Neural cell (in vitro differentiated cells): ENCODE results near the gene ARHGEF16. TPM values are rescaled to one million over a fixed set of nuclear protein-coding genes. Genes with fewer than 3 reads are reported as not detected.

Experiments used
- H2AFZ ChIP-seq: fragments of 200-600, 300-800 bp; sonication (generic), shearing (Covaris generic); 2 replicates; pipeline ENCODE4 v1.6.0; 2014; ENCODE audit warnings: low read depth, mild to moderate bottlenecking, antibody characterized with exemption, low read length, moderate library complexity
- H3F3A ChIP-seq: fragments of 200-600 bp; shearing (Covaris generic); 2 replicates; pipeline ENCODE4 v1.6.1; 2016; ENCODE audit warnings: mild to moderate bottlenecking, moderate library complexity, mixed read lengths, antibody characterized with exemption, low read length; ENCODE audit not compliant: insufficient read depth, poor library complexity, severe bottlenecking
- H3K27ac ChIP-seq: fragments of 200-600, 300-800 bp; sonication (generic), shearing (Covaris generic); 2 replicates; pipeline ENCODE4 v1.5.1; 2014; ENCODE audit warnings: mild to moderate bottlenecking, low read length, moderate library complexity
- H3K27me3 ChIP-seq: fragments of 300-800, 200-600 bp; sonication (generic), shearing (Covaris generic); 2 replicates; pipeline ENCODE4 v1.6.0; 2014; ENCODE audit warnings: mild to moderate bottlenecking, low read depth, low read length, moderate library complexity; ENCODE audit not compliant: insufficient read depth
- H3K36me3 ChIP-seq: fragments of 300-800, 200-600 bp; sonication (generic), shearing (Covaris generic); 2 replicates; pipeline ENCODE4 v1.5.1; 2014; ENCODE audit warnings: mild to moderate bottlenecking, antibody characterized with exemption, low read length, moderate library complexity; ENCODE audit not compliant: insufficient read depth
- H3K4me2 ChIP-seq: fragments of 300-800, 200-600 bp; sonication (generic), shearing (Covaris generic); 2 replicates; pipeline ENCODE4 v1.6.0; 2014; ENCODE audit warnings: mild to moderate bottlenecking, low read length
- H3K4me3 ChIP-seq: fragments of 300-800, 200-600 bp; sonication (generic), shearing (Covaris generic); 2 replicates; pipeline ENCODE4 v1.5.1; 2014; ENCODE audit warnings: mild to moderate bottlenecking, low read length, moderate library complexity
- H3K79me2 ChIP-seq: fragments of 200-600 bp; shearing (Covaris generic); replicated peaks from 2 replicates; pipeline ENCODE4 v1.6.0; 2014; ENCODE audit warnings: mild to moderate bottlenecking, low read length, moderate library complexity; ENCODE audit not compliant: insufficient read depth
- H3K9ac ChIP-seq: fragments of 300-800, 200-600 bp; sonication (generic), shearing (Covaris generic); 2 replicates; pipeline ENCODE4 v1.6.1; 2016; ENCODE audit warnings: mild to moderate bottlenecking, low read length, mixed read lengths
- H3K9me2 ChIP-seq: fragments of 200-600 bp; shearing (Covaris generic); 2 replicates; pipeline ENCODE4 v1.6.1; 2016; ENCODE audit warnings: mild to moderate bottlenecking, low read length, mixed read lengths; ENCODE audit not compliant: insufficient read depth
- H3K9me3 ChIP-seq: fragments of 200-600, 300-800 bp; sonication (generic), shearing (Covaris generic); 2 replicates; pipeline ENCODE4 v1.6.1; 2016; ENCODE audit warnings: mild to moderate bottlenecking, mixed run types, low read length, moderate library complexity, mixed read lengths
- H4K20me1 ChIP-seq: fragments of 200-600 bp; shearing (Covaris generic); 2 replicates; pipeline ENCODE4 v1.6.1; 2016; ENCODE audit warnings: mild to moderate bottlenecking, mixed run types; ENCODE audit not compliant: insufficient read depth
- CTCF ChIP-seq: fragments of 450-650 bp; IDR thresholded peaks from 2 replicates; pipeline ENCODE4 v1.5.1; 2014; ENCODE audit warnings: antibody characterized with exemption, mild to moderate bottlenecking, moderate library complexity; ENCODE audit not compliant: poor library complexity, severe bottlenecking
- EP300 ChIP-seq: fragments of 450-650 bp; conservative IDR thresholded peaks from 2 replicates; pipeline ENCODE4 v1.6.1; 2014; ENCODE audit warnings: antibody characterized with exemption, mild to moderate bottlenecking, moderate library complexity; ENCODE audit not compliant: poor library complexity, severe bottlenecking
- EZH2 ChIP-seq: fragments of 200-600, 300-800 bp; shearing (Covaris generic), sonication (generic); IDR thresholded peaks from 2 replicates; pipeline ENCODE4 v1.6.1; 2014; ENCODE audit warnings: antibody characterized with exemption, low read length, borderline replicate concordance, mild to moderate bottlenecking; ENCODE audit not compliant: insufficient read depth, poor library complexity, severe bottlenecking
- MXI1 ChIP-seq: fragments of 450-650 bp; conservative IDR thresholded peaks from 2 replicates; pipeline ENCODE4 v1.6.1; 2014; ENCODE audit warnings: antibody characterized with exemption, mild to moderate bottlenecking; ENCODE audit not compliant: poor library complexity, severe bottlenecking
- POLR2AphosphoS5 ChIP-seq: IDR thresholded peaks from 2 replicates; pipeline ENCODE4 v1.6.1; 2012
- RAD21 ChIP-seq: fragments of 450-650 bp; conservative IDR thresholded peaks from 2 replicates; pipeline ENCODE4 v1.6.1; 2014; ENCODE audit warnings: antibody characterized with exemption, mild to moderate bottlenecking, moderate library complexity
- REST ChIP-seq: IDR thresholded peaks from 2 replicates; pipeline ENCODE4 v1.6.1; 2012; ENCODE audit warnings: borderline replicate concordance
- SMC3 ChIP-seq: fragments of 450-650 bp; conservative IDR thresholded peaks from 2 replicates; pipeline ENCODE4 v1.6.1; 2014; ENCODE audit warnings: antibody characterized with exemption, mild to moderate bottlenecking, moderate library complexity; ENCODE audit not compliant: poor library complexity
- TAF1 ChIP-seq: IDR thresholded peaks from 2 replicates; pipeline ENCODE4 v1.6.1; 2012; ENCODE audit warnings: low read depth
- polyA plus RNA-seq: library from polyadenylated mRNA; depleted of rRNA; stranded (reverse); fragments of >200 nt; gene quantifications from 2 replicates; pipeline ENCODE4 v1.2.3, GENCODE V29; 2014

Gene ARHGEF16
- polyA plus RNA-seq, 1 donor from 2014 or later = 0.64 TPM

GRCh38 chr1:3509721-3510120 is 55.3 kb downstream of the ARHGEF16 start:
- H3K79me2 ChIP-seq = no peaks in the 10 kb centered on the region
- H3K9me2 ChIP-seq = no peaks in the 10 kb centered on the region
- H3K9me3 ChIP-seq = no peaks in the 10 kb centered on the region
- no peaks in the 10 kb centered on the region for H3F3A ChIP-seq
- H3K4me3 ChIP-seq = no peak overlapping the region
- H3K27ac ChIP-seq = no peak overlapping the region
- H3K27me3 ChIP-seq = no peaks in the 10 kb centered on the region
- no peaks in the 10 kb centered on the region for H3K36me3 ChIP-seq
- no peak overlapping the region for H3K4me2 ChIP-seq
- TF ChIP-seq CTCF = no peak
- TF ChIP-seq MXI1 = no peak
- no peak for TF ChIP-seq RAD21
- TF ChIP-seq EP300 = no peak
- TF ChIP-seq POLR2AphosphoS5 = no peak
- no peak for TF ChIP-seq EZH2
- TF ChIP-seq SMC3 = no peak
- TF ChIP-seq TAF1 = no peak
- no peak for TF ChIP-seq REST
- no peak overlapping the region for H2AFZ ChIP-seq
- no peaks in the 10 kb centered on the region for H4K20me1 ChIP-seq
- H3K9ac ChIP-seq = no peak overlapping the region

GRCh38 chr1:3510136-3510955 is 55.9 kb downstream of the ARHGEF16 start:
- H3K79me2 ChIP-seq = no peaks in the 10 kb centered on the region
- TF ChIP-seq REST (no peak), EP300 (no peak), EZH2 (no peak), SMC3 (no peak), MXI1 (no peak), RAD21 (no peak), CTCF (no peak), TAF1 (no peak), POLR2AphosphoS5 (no peak)
- H2AFZ ChIP-seq = no peak overlapping the region
- H3K4me2 ChIP-seq = no peak overlapping the region
- H4K20me1 ChIP-seq = no peaks in the 10 kb centered on the region
- no peaks in the 10 kb centered on the region for H3F3A ChIP-seq
- no peaks in the 10 kb centered on the region for H3K27me3 ChIP-seq
- no peaks in the 10 kb centered on the region for H3K36me3 ChIP-seq
- no peak overlapping the region for H3K27ac ChIP-seq
- H3K4me3 ChIP-seq = no peak overlapping the region
- no peaks in the 10 kb centered on the region for H3K9me2 ChIP-seq
- H3K9ac ChIP-seq = no peak overlapping the region
- no peaks in the 10 kb centered on the region for H3K9me3 ChIP-seq
